Hematopoietic multipotent progenitor cell treated with erythropoietin and hydrocortisone succinate and interleukin-3 and kit ligand, for 15 days (in vitro differentiated cells): ENCODE measurements around the gene SEPTIN7.
A peak's percentile ranks its signal among the peaks of the same experiment; 100 is the strongest.
"Not testable (repeated sequence)": the region's sequence is repeated elsewhere in the genome, so short reads cannot be mapped to it uniquely, and the experiment has no call there.

Source experiments
- DNase-seq: peaks from one replicate; pipeline ENCODE4 v3.0.0-alpha.2; 2015; ENCODE audit warnings: low spot score

The SEPTIN7 gene

GRCh38 chr7:35800718-35801391 lies at the start of gene SEPTIN7:
Gene SEPTIN7 (plus strand): TSS chr7:35801057. CDS start chr7:35801210, 153 bp downstream.
- peak; percentile 99 for DNase-seq

- no peak for DNase-seq
These were observed 48.1 kb upstream of the SEPTIN7 start for GRCh38 chr7:35752742-35753141.

DNA sequence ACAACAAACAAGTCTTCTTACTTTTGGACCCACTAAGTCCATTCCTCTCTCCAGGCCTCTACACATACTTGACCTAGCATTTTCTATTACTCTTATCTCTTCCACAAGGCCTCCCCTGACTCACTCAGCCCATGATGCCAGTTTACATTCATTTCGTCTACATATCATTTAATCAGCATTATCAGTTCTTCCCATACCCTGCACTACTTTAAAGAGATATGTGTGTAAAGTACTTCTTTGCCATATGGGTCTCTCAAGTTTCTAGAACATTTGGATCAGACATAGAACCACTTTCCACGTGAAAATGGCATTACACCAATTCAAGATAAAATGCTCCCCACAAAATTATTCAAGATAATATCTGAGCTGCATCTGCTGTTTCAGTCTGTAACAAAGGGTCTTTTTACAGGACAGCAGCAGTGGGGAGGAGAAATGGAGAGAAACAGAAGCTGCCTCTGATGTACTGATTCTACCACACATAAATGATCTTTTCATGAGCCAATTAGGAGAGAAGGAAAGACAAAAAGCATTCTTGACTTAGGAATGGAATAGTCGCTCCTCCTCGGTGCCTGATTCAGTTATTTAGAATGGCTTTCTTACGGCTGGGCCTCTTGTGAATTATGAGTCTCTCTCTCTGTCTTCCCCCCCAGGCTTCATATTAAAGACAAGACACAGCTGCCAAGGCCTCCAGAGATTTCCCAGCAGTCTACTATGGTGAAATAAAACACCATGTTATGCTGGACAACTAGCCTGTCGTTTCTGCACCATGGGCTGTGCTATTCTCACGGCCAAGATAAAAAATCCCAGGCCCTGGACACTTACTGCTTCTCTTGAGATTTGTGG lies 46.9 kb upstream of the SEPTIN7 start:
- peak; percentile 11 for DNase-seq

- DNase-seq = no peak
These were observed 46.1 kb upstream of the SEPTIN7 start for GRCh38 chr7:35754741-35755140.

- no peak for DNase-seq
These were observed 45.1 kb upstream of the SEPTIN7 start for GRCh38 chr7:35755711-35756110.

DNA sequence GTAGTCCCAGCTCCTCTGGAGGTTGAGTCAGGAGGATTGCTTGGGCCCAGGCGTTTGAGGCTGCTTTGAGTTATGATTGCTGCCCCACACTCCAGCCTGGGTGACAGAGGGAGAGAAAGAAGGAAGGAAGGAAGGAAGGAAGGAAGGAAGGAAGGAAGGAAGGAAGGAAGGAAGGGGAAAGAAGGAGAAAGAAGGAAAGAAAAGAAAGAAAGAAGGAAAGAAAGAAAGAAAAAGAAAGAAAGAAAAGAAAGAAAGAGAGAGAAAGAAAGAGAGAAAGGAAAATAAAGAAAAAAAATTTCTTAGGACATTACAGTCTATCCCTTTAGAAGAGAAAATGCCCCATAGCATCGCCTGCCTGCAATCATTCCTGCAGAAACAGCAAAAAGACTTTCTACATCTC lies 44.4 kb upstream of the SEPTIN7 start:
- DNase-seq = not testable (repeated sequence)

- DNase-seq = no peak
These were observed 43.3 kb upstream of the SEPTIN7 start for GRCh38 chr7:35757574-35757973.

GRCh38 chr7:35758421-35758820 lies 42.4 kb upstream of the SEPTIN7 start:
- DNase-seq = no peak

DNA sequence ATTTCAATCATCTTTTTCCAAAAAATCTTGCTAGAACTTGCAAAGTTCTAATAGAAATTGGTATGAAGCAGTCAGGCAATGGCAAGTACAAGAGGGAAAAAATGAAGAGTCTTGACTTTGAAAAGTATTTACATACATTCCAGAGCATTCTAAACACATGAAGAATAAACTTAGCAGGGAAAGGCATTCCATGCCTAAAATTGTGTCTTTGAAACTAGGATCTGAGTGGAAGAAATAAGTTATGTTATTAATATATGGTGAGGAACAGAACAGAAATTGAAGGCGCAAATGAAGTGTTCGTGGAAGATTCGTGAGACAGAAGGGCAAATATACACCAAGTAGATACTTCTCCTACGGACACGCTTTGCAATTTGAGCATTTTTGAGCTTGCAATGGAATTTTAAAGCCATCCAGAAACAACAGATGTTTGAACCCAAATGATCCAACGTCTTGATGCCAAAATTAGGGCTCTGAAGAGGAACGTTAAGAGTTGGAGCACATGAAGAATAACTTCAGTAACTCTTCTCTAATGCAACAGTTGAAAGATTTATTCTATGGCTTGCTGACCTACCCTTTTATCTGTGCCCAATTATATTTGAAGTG lies 40.6 kb upstream of the SEPTIN7 start:
- DNase-seq = no peak

DNA sequence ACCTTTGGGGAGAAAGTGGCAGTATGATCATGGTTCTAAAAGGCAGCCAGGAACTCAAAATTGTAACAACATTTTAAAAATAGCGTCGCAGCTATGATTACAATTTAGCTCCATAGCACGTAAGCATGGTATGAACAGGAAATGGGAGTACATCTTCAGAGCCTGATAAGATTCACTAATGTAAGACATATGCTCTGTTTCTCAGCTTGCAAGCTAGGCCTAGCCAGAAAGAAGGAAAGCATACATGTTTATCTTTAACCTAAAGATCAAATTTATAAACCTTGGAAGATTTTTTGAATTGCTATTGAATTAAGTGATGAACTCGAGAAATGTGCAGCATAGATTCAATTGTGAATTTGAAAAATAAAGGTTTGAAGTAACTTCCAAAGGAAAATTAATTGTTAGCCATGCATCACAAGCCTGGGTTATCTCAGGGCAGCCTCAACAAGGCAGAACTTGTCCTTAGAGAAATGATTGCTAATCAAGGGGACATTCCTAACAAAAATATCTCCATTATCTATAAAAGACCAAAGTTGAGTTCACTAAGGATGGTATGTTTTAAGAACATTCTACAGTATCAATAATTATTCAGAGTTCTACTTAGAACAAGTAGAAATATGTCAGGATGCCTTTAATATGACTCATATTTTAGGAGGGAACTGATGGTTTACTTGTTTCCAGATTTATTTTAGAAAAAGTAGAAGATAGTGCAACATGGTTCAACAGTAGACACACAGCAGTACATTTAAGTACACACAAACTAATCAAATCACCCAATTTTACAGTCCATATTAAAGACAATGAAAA lies 38.8 kb upstream of the SEPTIN7 start:
- DNase-seq = no peak

DNA sequence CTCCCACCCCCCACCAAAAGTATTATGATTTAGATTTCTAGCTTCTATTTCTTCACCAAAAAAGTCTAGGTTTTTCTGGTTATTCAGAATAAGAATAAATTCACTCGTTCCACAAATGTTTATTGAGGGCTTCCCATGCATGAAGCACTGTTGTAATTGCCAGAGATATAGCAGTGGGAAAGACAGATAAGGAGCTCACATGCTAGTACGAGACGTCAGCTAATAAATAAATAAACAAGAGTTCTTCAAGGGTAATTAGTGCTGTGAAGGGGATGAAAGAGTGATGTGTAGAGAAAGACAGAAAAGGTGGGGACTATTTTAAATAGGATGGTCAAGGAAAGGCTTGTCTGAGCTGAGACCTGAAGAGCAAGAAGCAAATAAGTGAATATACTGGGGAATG lies 38.1 kb upstream of the SEPTIN7 start:
- no peak for DNase-seq

DNA sequence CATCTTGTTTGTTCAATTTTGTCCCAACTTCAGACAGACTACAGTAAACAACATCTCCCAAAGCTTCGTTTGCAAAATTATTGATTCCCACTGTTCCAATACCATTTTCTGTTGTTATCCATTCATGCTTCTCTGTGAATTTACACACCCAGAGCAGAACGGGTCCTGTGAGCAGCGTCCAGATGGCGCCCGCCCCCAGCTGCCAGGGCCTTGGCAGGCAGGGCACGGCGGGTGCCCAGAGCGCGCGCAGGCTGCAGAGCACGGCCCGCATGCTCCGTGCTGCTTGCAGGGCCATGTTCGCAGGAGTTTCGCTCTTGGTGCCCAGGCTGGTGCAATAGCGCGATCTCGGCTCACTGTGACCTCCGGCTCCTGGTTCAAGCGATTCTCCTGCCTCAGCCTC lies 32.5 kb upstream of the SEPTIN7 start:
- no peak for DNase-seq

DNA sequence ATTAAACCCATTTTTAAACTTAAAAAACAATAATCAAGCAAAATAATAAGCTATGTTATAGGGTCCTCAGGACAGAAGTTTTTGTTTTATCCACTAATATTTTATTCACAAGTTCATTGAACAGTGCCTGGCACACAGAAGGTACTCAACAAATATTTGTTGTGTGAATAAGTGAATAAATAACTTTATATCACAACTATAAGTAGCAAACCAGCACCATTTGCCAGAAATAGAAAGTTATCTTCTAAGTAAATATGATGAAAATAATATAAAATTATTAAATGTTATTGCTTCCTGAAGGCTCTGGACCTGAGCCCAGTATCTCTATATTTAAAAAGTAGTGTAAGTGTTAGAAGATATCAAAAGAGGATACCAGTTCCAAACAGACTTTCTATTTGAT lies 29.1 kb upstream of the SEPTIN7 start:
- DNase-seq = no peak

- DNase-seq = no peak
These were observed 26.9 kb upstream of the SEPTIN7 start for GRCh38 chr7:35773994-35774393.

DNA sequence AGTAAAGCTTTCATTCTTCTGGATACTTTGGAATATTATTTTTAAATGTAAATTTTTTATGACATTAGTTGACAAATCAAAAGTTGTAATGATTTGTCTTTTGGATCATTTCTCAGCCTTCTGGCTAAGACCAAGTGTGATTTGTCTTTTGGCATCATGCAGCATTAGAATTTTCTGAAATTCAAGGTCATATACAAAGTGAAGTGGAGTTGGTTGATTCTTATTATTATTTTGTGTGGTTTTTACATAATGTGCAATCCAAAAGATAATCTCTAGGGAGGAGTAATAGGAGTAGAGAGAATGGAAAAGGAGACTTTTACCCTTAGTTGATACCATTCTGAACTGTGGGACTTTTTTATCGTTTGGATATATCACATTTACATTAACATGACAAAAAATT lies 24.2 kb upstream of the SEPTIN7 start:
- DNase-seq = no peak

DNA sequence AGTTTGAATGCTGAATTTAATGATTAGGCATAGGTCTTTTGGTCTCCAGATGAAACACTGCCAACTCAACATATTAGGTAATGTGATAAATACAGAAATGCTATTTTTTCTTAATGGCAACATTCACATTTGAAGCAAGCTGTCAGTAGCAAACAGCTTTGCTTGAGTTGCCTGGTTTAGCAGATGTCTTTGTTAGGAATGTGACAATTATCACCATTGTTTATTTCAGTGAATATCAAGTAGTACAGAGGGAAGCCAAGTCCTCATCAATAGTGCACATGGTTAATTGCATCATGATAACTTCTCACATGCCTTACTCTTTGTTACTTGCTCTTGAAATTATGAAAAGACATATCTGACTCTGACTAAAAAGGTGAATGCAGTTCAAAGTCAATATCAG lies 23.7 kb upstream of the SEPTIN7 start:
- no peak for DNase-seq

GRCh38 chr7:35780070-35780469 lies 20.8 kb upstream of the SEPTIN7 start:
- no peak for DNase-seq

DNA sequence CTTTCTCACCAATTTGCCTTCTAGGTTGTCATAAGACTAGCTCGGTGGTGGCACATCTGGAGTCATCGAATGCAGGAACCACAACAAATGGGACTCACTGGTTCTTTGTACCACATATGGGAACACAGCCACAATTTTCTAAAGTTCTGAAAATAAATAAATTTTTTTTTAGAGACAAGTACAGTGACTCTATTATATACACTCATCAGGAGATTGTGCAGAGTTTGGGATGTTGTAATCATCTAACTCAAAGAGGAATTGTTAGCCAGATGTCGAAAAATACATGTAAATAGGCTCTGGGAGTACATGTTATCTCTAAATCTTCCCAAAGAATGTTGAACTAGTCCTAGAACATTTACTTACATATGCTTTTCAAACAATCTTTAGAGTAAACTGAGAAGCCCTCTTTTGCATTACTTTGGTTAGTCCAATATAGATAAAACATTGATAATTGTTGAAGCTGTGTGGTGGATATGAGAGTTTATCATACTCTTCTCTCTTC lies 19.6 kb upstream of the SEPTIN7 start:
- no peak for DNase-seq

DNA sequence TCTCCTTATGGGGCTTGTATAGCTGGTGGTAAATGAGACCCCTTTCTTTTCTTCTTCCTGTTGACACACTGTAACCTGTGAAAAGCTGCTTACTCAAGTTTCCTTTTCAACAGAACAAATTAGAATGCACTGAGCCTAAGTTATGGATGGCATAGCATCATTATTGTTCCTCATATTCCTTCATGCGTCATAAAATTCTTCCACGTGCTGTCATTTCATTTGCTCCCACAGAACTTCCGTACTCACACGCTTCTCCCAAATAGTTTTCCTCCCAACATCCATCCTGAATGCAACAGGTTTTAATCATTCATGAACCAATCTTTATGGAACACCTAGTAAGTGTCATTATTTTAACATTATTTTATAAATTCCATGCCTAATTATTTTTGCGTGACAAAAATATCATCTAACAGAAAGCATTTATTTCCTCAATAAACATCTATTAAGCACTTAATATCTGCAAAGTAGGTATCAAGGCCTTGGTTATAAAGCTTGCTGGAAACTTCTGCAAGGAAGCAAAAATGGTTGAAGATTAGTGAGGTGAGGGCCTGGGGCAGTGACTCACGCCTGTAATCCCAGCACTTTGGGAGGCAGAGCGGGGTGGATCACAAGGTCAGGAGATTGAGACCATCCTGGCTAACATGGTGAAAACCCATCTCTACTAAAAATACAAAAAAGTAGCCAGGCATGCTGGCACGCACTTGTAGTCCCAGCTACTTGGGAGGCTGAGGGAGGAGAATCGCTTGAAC lies 18.9 kb upstream of the SEPTIN7 start:
- DNase-seq = no peak

DNA sequence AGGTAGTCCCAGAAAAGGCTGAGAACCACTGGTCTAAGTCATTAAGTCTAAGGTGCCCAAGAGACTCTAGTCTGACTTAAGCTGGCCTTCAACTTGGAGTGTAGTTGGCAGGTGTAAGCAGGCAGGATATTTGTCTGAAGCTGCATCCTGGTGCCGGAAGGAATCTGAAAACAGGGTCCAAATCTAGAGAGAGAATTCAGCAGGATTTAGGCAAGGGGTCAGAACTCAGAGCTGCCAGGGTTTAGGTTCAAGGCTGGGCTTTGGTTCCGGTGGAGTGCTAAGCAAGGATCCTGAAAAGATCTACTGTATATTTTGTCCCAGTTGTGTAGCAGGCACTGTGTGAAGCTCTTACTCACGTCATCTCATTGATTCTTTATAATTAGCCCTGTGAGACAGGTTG lies 16.5 kb upstream of the SEPTIN7 start:
- no peak for DNase-seq

DNA sequence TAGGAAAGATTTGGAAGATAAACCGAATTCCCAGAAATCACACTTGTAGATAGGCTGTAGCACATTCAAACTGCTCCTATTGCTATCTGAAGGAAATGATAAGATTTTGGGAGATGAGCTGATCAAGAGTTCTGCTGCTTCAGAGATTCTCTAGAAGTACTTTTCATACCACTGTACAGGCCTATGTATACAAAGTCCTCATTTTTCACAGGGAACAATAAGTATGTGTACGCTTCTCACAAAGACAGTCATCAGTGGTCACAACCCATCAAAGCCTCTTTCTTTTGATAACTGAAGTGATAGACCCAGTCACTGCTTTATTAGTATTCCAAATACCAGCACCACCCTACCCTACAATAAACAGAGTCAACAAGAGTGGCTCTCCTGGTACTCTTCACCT lies 15.6 kb upstream of the SEPTIN7 start:
- DNase-seq = no peak
